Measurements from ENCODE around the gene TMEM267. TPM values are rescaled to one million over a fixed set of nuclear protein-coding genes. Genes with fewer than 3 reads are reported as not detected.
A peak's percentile ranks its signal among the peaks of the same experiment; 100 is the strongest.

TMEM267 gene
- total and polyA plus RNA-seq, 4 donors = 2.3 to 5.4 (median 3.8) TPM

DNA sequence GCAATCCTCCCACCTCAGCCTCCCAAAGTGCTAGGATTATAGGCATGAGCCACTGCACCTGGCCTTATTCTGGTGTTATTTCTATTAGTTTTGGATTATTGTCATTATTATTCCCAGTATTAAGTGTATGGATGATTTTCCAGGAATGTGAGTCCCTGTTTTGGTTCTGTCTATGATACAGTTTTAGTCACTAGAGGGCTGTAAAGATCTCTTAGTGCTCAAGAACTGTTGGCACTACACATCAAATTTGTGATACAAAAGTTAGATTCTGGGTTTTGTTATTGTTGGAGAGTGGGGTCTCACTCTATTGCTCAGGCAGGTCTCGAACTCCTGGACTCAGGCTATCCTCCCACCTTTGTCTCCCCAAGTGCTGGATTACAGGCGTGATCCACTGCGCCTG, 83.6 kb downstream of the TMEM267 start:
- no peaks in the 10 kb centered on the region for H3K9me3 ChIP-seq (ENCODE audit: control insufficient read depth in 4 of 4, low read length in 3 of 4)
- H3K4me1 ChIP-seq (ENCODE audit: control insufficient read depth in 4 of 4, insufficient read depth in 4 of 4, low read length in 3 of 4) = peaks cover 0 to 8% (median 3%) of the 10 kb centered on the region in 4 donors
- DNase-seq (ENCODE audit: low spot score) = no peak
- H3K36me3 ChIP-seq (ENCODE audit: control insufficient read depth in 4 of 4, insufficient read depth in 3 of 4, low read depth in 1 of 4, low read length in 3 of 4) = no peaks in the 10 kb centered on the region
- no peak overlapping the region for H3K9ac ChIP-seq (ENCODE audit: low read depth in 1 of 2, low read length in 2 of 2)
- no peaks in the 10 kb centered on the region for H3K27me3 ChIP-seq (ENCODE audit: control insufficient read depth in 4 of 4, insufficient read depth in 4 of 4, low read length in 3 of 4)
- no peak overlapping the region for H3K4me3 ChIP-seq (ENCODE audit: low read depth in 1 of 3, low read length in 3 of 3)
- no peak overlapping the region for H3K27ac ChIP-seq (ENCODE audit: low read depth in 1 of 2, low read length in 2 of 2)
- no peak for TF ChIP-seq TAF1 (conservative IDR thresholded peaks at IDR 0.05)
- TF ChIP-seq FOXA1 (IDR thresholded peaks at IDR 0.05) = no peak
- TF ChIP-seq RAD21 (IDR thresholded peaks at IDR 0.05) = peak; percentile 79 to 81
- peak; percentile 30 for TF ChIP-seq CTCF (IDR thresholded peaks at IDR 0.05; ENCODE audit: low read depth, low read length, missing input control)
- TF ChIP-seq JUND (IDR thresholded peaks at IDR 0.05) = no peak
- 91% methylated on average over 3 of the region's 3 CpGs for WGBS

DNA sequence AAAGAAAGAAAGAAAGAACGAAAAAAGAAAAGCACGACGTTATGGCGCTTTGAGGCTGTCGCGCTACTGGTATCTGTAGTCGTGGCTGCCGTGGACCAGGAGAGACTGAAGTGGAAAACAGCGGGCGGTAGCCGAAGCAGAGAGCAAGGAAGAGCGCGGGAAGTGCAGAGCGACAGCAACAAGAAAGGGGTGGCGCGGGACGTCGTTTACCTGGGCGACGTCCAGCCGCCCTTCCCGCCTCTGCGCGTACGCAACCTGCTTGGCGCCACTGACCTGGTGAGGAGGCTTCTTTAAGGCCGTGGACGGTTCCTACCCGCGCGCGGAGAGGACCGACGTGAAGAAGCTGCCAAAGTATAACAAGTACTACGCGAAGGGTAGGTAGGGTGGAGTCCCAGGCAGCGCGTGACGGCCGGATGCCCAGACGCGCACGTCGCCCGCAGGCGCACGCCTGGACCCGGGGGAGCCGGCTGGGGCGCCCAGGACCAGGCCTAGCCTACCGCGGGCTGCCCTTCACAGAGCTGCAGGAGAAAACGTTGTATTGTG, 86.8 kb downstream of the TMEM267 start:
- peak; percentile 37 for DNase-seq (ENCODE audit: low spot score)
- TF ChIP-seq SP1 (IDR thresholded peaks at IDR 0.05) = no peak
- peak; percentile 47 for TF ChIP-seq TAF1 (conservative IDR thresholded peaks at IDR 0.05)
- TF ChIP-seq RAD21 (IDR thresholded peaks at IDR 0.05) = peak in 1 of 2 donors; percentile 38
- H3K9me3 ChIP-seq (ENCODE audit: control insufficient read depth in 4 of 4, low read length in 3 of 4) = no peaks in the 10 kb centered on the region
- H3K4me3 ChIP-seq (ENCODE audit: low read depth in 1 of 3, low read length in 3 of 3) = peak overlapping the region; percentile 51 to 76 (median 65)
- peaks cover 0 to 8% (median 3%) of the 10 kb centered on the region in 4 donors for H3K4me1 ChIP-seq (ENCODE audit: control insufficient read depth in 4 of 4, insufficient read depth in 4 of 4, low read length in 3 of 4)
- WGBS = 5% methylated on average over 53 of the region's 53 CpGs
- H3K9ac ChIP-seq (ENCODE audit: low read depth in 1 of 2, low read length in 2 of 2) = peak overlapping the region in 1 of 2 donors; percentile 55
- peak overlapping the region in 1 of 2 donors; percentile 56 for H3K27ac ChIP-seq (ENCODE audit: low read depth in 1 of 2, low read length in 2 of 2)
- H3K27me3 ChIP-seq (ENCODE audit: control insufficient read depth in 4 of 4, insufficient read depth in 4 of 4, low read length in 3 of 4) = no peaks in the 10 kb centered on the region
- no peaks in the 10 kb centered on the region for H3K36me3 ChIP-seq (ENCODE audit: control insufficient read depth in 4 of 4, insufficient read depth in 3 of 4, low read depth in 1 of 4, low read length in 3 of 4)

Other genes starting within 250 kb of the TMEM267 start
- 100 to 1,000 TPM; 429 to 878 TPM for gene HMGCS1, start 170.5 kb downstream of the TMEM267 start, total RNA-seq
- gene HMGCS1, start 170.5 kb downstream of the TMEM267 start, polyA plus RNA-seq = 100 to 1,000 TPM in 1 of 2 donors, 10 to 100 TPM in 1; 41.7 to 144 TPM
- 1 to 10 TPM in 1 of 2 donors, under 1 TPM in 1; 0.37 to 1.0 TPM for gene CCL28, start 71.5 kb downstream of the TMEM267 start, total RNA-seq
- gene CCL28, start 71.5 kb downstream of the TMEM267 start, polyA plus RNA-seq = 1 to 10 TPM in 1 of 2 donors, under 1 TPM in 1; 0.61 to 1.2 TPM
- 1 to 10 TPM in 1 of 2 donors, under 1 TPM in 1; 0.59 to 3.0 TPM for gene C5orf34, start 31.3 kb upstream of the TMEM267 start, total RNA-seq
- under 1 TPM; 0.31 to 0.33 TPM for gene C5orf34, start 31.3 kb upstream of the TMEM267 start, polyA plus RNA-seq
- gene PAIP1, start 73.2 kb upstream of the TMEM267 start, total RNA-seq = 10 to 100 TPM; 40.2 to 50.8 TPM
- 10 to 100 TPM; 27.0 to 48.2 TPM for gene PAIP1, start 73.2 kb upstream of the TMEM267 start, polyA plus RNA-seq
- gene NNT, start 119.3 kb upstream of the TMEM267 start, total RNA-seq = 100 to 1,000 TPM in 1 of 2 donors, 10 to 100 TPM in 1; 45.4 to 154 TPM
- gene NNT, start 119.3 kb upstream of the TMEM267 start, polyA plus RNA-seq = 100 to 1,000 TPM in 1 of 2 donors, 10 to 100 TPM in 1; 68.3 to 110 TPM